SU-DHL-6 (cell line): ENCODE results near the gene FABP7.

Experiments
- H2AFZ ChIP-seq: fragments of 200-600 bp; sonication (generic); 2 replicates; pipeline ENCODE4 v1.6.1; 2014; ENCODE audit warnings: low read depth, mild to moderate bottlenecking, moderate library complexity, mixed read lengths, antibody characterized with exemption, low read length; ENCODE audit not compliant: severe bottlenecking
- H3F3A ChIP-seq: fragments of 200-600 bp; shearing (Covaris generic); 2 replicates; pipeline ENCODE4 v1.6.0; 2016; ENCODE audit warnings: antibody characterized with exemption, mild to moderate bottlenecking; ENCODE audit not compliant: insufficient read depth
- H3K27ac ChIP-seq: fragments of 200-600 bp; sonication (generic); 2 replicates; pipeline ENCODE4 v1.5.1; 2016; ENCODE audit warnings: low read depth, mild to moderate bottlenecking, low read length, moderate library complexity, mixed read lengths
- H3K27me3 ChIP-seq: fragments of 200-600 bp; sonication (generic), shearing (Covaris generic); 2 replicates; pipeline ENCODE4 v1.6.0; 2014; ENCODE audit warnings: mild to moderate bottlenecking, low read length
- H3K36me3 ChIP-seq: fragments of 200-600 bp; sonication (generic); 2 replicates; pipeline ENCODE4 v1.6.1; 2014; ENCODE audit warnings: mild to moderate bottlenecking, low read length, mixed read lengths
- H3K4me2 ChIP-seq: fragments of 300-600, 200-600 bp; shearing (Covaris generic), sonication (generic); 2 replicates; pipeline ENCODE4 v1.6.0; 2014; ENCODE audit warnings: low read length, low read depth, mild to moderate bottlenecking; ENCODE audit not compliant: poor library complexity, severe bottlenecking
- H3K4me3 ChIP-seq: fragments of 200-600 bp; sonication (generic); 2 replicates; pipeline ENCODE4 v1.5.1; 2014; ENCODE audit warnings: antibody characterized with exemption, low read length, mild to moderate bottlenecking, mixed read lengths; ENCODE audit not compliant: insufficient read depth, poor library complexity, severe bottlenecking
- H3K79me2 ChIP-seq: fragments of 200-600 bp; sonication (generic); 2 replicates; pipeline ENCODE4 v1.6.1; 2014; ENCODE audit warnings: mild to moderate bottlenecking, low read length, moderate library complexity; ENCODE audit not compliant: insufficient read depth
- H3K9ac ChIP-seq: fragments of 200-600 bp; sonication (generic); 2 replicates; pipeline ENCODE4 v1.7.0; 2014; ENCODE audit warnings: mild to moderate bottlenecking, low read length
- H3K9me2 ChIP-seq: fragments of 200-600 bp; sonication (generic); replicated peaks from 2 replicates; pipeline ENCODE4 v1.6.1; 2014; ENCODE audit warnings: low read length; ENCODE audit not compliant: insufficient read depth
- H3K9me3 ChIP-seq: fragments of 200-600 bp; sonication (generic); 2 replicates; pipeline ENCODE4 v1.6.1; 2014; ENCODE audit warnings: low read length, mixed read lengths; ENCODE audit not compliant: insufficient read depth
- H4K20me1 ChIP-seq: fragments of 200-600 bp; sonication (generic); 2 replicates; pipeline ENCODE4 v1.6.1; 2014; ENCODE audit warnings: low read depth, mild to moderate bottlenecking, antibody characterized with exemption, low read length, moderate library complexity, mixed read lengths
- CTCF ChIP-seq: fragments of 200-600 bp; sonication (generic); IDR thresholded peaks from one replicate; pipeline ENCODE4 v1.5.1; 2017; ENCODE audit warnings: antibody characterized with exemption, mild to moderate bottlenecking, low read length, moderate library complexity; ENCODE audit not compliant: insufficient read depth, poor library complexity, severe bottlenecking
- EZH2phosphoT487 ChIP-seq: fragments of 200-600 bp; sonication (generic), shearing (Covaris generic); conservative IDR thresholded peaks from 2 replicates; pipeline ENCODE4 v1.6.1; 2018; ENCODE audit warnings: mild to moderate bottlenecking, antibody characterized with exemption, low read length, moderate library complexity, mixed read lengths

The FABP7 gene

GRCh38 chr6:122809691-122810090, 30.2 kb downstream of the FABP7 start:
- Histone ChIP-seq H3K36me3 (no peaks in the 10 kb centered on the region), H3K9me3 (no peaks in the 10 kb centered on the region), H3K27me3 (no peaks in the 10 kb centered on the region), H3K9ac (no peak overlapping the region), H3K4me3 (no peak overlapping the region), H3K9me2 (no peaks in the 10 kb centered on the region), H4K20me1 (no peaks in the 10 kb centered on the region), H3K27ac (no peak overlapping the region), H3K79me2 (no peaks in the 10 kb centered on the region), H3K4me2 (no peak overlapping the region), H3F3A (no peaks in the 10 kb centered on the region), H2AFZ (no peak overlapping the region)
- TF ChIP-seq EZH2phosphoT487 (no peak), CTCF (no peak)

- no peak overlapping the region for H3K4me2 ChIP-seq
- H2AFZ ChIP-seq = no peak overlapping the region
- no peak overlapping the region for H3K27ac ChIP-seq
- no peaks in the 10 kb centered on the region for H3K9me3 ChIP-seq
- H3K4me3 ChIP-seq = no peak overlapping the region
- H3K36me3 ChIP-seq = no peaks in the 10 kb centered on the region
- no peaks in the 10 kb centered on the region for H4K20me1 ChIP-seq
- no peaks in the 10 kb centered on the region for H3K79me2 ChIP-seq
- H3K27me3 ChIP-seq = no peaks in the 10 kb centered on the region
- no peaks in the 10 kb centered on the region for H3K9me2 ChIP-seq
- H3F3A ChIP-seq = no peaks in the 10 kb centered on the region
- H3K9ac ChIP-seq = no peak overlapping the region
- TF ChIP-seq EZH2phosphoT487 = no peak
- TF ChIP-seq CTCF = no peak
Observed at GRCh38 chr6:122810189-122810588, 30.7 kb downstream of the FABP7 start.

GRCh38 chr6:122817358-122817757, 37.8 kb downstream of the FABP7 start:
- no peak for TF ChIP-seq EZH2phosphoT487
- no peak for TF ChIP-seq CTCF

More at GRCh38 chr6:122817358-122817757, 37.8 kb downstream of the FABP7 start:
- H2AFZ ChIP-seq = no peak overlapping the region
- no peaks in the 10 kb centered on the region for H3K36me3 ChIP-seq
- H3K9me2 ChIP-seq = no peaks in the 10 kb centered on the region
- H3K9me3 ChIP-seq = no peaks in the 10 kb centered on the region
- H3K4me2 ChIP-seq = no peak overlapping the region
- no peaks in the 10 kb centered on the region for H3K27me3 ChIP-seq
- H3K27ac ChIP-seq = no peak overlapping the region
- no peak overlapping the region for H3K4me3 ChIP-seq
- no peaks in the 10 kb centered on the region for H4K20me1 ChIP-seq
- no peaks in the 10 kb centered on the region for H3F3A ChIP-seq
- H3K79me2 ChIP-seq = no peaks in the 10 kb centered on the region
- no peak overlapping the region for H3K9ac ChIP-seq
